ENCODE results near the gene BCL11B.

DNA sequence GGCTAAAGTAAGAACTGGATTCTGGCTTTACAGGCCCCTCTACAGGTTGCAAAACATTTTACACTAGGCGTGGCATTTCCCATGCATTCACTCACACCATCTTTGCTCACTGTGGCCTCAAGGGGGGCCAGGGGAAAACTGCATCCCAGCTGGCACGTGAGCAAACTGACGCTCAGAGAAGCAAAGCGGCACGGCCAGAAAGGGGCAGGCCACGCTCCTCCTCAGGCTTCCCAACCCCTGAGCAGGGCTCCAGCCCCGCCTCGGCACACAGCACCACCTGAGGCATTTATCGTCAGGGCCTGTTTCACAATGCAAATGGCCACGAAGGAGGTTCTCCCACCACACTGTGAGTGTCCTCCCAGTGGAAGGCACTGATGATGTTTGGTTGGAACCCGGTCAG lies 90.8 kb downstream of the BCL11B start:
- TF ChIP-seq, protein P1, sequence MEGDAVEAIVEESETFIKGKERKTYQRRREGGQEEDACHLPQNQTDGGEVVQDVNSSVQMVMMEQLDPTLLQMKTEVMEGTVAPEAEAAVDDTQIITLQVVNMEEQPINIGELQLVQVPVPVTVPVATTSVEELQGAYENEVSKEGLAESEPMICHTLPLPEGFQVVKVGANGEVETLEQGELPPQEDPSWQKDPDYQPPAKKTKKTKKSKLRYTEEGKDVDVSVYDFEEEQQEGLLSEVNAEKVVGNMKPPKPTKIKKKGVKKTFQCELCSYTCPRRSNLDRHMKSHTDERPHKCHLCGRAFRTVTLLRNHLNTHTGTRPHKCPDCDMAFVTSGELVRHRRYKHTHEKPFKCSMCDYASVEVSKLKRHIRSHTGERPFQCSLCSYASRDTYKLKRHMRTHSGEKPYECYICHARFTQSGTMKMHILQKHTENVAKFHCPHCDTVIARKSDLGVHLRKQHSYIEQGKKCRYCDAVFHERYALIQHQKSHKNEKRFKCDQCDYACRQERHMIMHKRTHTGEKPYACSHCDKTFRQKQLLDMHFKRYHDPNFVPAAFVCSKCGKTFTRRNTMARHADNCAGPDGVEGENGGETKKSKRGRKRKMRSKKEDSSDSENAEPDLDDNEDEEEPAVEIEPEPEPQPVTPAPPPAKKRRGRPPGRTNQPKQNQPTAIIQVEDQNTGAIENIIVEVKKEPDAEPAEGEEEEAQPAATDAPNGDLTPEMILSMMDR (IDR thresholded peaks at IDR 0.05 in 2 of 3, conservative IDR thresholded peaks at IDR 0.05 in 1 of 3; ENCODE audit: control insufficient read depth in 2 of 3, extremely low read depth in 1 of 3, insufficient read depth in 1 of 3, low read depth in 3 of 3, low read length in 3 of 3) = no peak
- TF ChIP-seq POLR2AphosphoS2 (IDR thresholded peaks at IDR 0.05; ENCODE audit: low read depth, low read length) = no peak
- TF ChIP-seq FOXM1 (IDR thresholded peaks at IDR 0.05; ENCODE audit: low read depth, low read length) = no peak
- TF ChIP-seq HCFC1 (IDR thresholded peaks at IDR 0.05; ENCODE audit: low read length) = no peak
- TF ChIP-seq RAD21 (IDR thresholded peaks at IDR 0.05; ENCODE audit: insufficient read depth, low read depth, low read length) = no peak
- no peak for TF ChIP-seq RCOR1 (conservative IDR thresholded peaks at IDR 0.05; ENCODE audit: low read depth, low read length)
- TF ChIP-seq YY1 (IDR thresholded peaks at IDR 0.05; ENCODE audit: low read depth, low read length) = no peak
